ENCODE results near the gene CPD.

Gene CPD

DNA sequence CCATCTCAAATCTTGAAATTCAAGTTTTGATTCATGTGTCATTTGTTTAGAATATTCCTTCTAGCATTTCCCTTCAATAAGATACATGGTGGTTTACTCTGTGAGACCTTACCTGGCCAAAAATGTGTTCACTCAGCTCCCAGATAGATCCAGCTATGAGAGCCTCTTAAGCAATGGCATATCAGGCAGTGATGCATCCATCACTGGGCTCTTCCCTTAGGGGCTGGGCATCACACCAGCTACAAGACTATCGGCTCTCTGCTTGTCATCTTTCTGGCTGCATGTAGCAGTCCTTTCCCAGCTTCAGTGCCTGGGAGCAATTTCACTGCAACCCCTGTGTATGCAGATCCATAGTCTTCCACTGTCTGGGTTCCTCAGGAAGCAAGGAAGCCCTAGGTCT lies 139.1 kb downstream of the CPD start:
- no peak for DNase-seq

- DNase-seq, result no peak
Measured at GRCh38 chr17:30519166-30519565, 140.4 kb downstream of the CPD start.
